ENCODE data around the gene TLK1. TPM values are rescaled to one million over a fixed set of nuclear protein-coding genes. Genes with fewer than 3 reads are reported as not detected.

The TLK1 gene
- total and polyA plus RNA-seq, 4 donors, result 28.5 to 43.3 (median 33.1) TPM

GRCh38 chr2:171042253-171042969, 118.3 kb downstream of the TLK1 start:
- peaks cover 10% of the 10 kb centered on the region for H3K36me3 ChIP-seq (ENCODE audit: control insufficient read depth, insufficient read depth, low read length)
- 80% methylated on average over 1 of the region's 1 CpG for WGBS (ENCODE audit: insufficient coverage)
- no peaks in the 10 kb centered on the region for H3K27me3 ChIP-seq (ENCODE audit: control insufficient read depth, insufficient read depth, low read length)
- H3K9me3 ChIP-seq (ENCODE audit: control insufficient read depth, insufficient read depth, low read length), result no peaks in the 10 kb centered on the region
- no peak overlapping the region for H3K27ac ChIP-seq (ENCODE audit: low read depth, low read length)
- H3K4me3 ChIP-seq (ENCODE audit: low read depth, low read length), result no peak overlapping the region
- H3K4me1 ChIP-seq (ENCODE audit: control insufficient read depth, insufficient read depth, low read length), result no peaks in the 10 kb centered on the region
- no peak for DNase-seq (ENCODE audit: low read depth in 4 of 6, low spot score in 6 of 6)

GRCh38 chr2:171036532-171036931, 124.2 kb downstream of the TLK1 start:
- DNase-seq (ENCODE audit: low read depth in 4 of 6, low spot score in 6 of 6), result no peak
- H3K36me3 ChIP-seq (ENCODE audit: control insufficient read depth, insufficient read depth, low read length), result peaks cover 11% of the 10 kb centered on the region
- H3K4me1 ChIP-seq (ENCODE audit: control insufficient read depth, insufficient read depth, low read length), result no peaks in the 10 kb centered on the region
- no peak overlapping the region for H3K27ac ChIP-seq (ENCODE audit: low read depth, low read length)
- WGBS (ENCODE audit: insufficient coverage), result no CpG with 5 or more reads among the region's 2 CpGs
- no peak overlapping the region for H3K4me3 ChIP-seq (ENCODE audit: low read depth, low read length)
- no peaks in the 10 kb centered on the region for H3K9me3 ChIP-seq (ENCODE audit: control insufficient read depth, insufficient read depth, low read length)
- no peaks in the 10 kb centered on the region for H3K27me3 ChIP-seq (ENCODE audit: control insufficient read depth, insufficient read depth, low read length)

GRCh38 chr2:171034315-171034714, 126.4 kb downstream of the TLK1 start:
- Histone ChIP-seq H3K27me3 (ENCODE audit: control insufficient read depth, insufficient read depth, low read length) (no peaks in the 10 kb centered on the region), H3K4me3 (ENCODE audit: low read depth, low read length) (no peak overlapping the region), H3K4me1 (ENCODE audit: control insufficient read depth, insufficient read depth, low read length) (no peaks in the 10 kb centered on the region), H3K36me3 (ENCODE audit: control insufficient read depth, insufficient read depth, low read length) (peaks cover 11% of the 10 kb centered on the region), H3K9me3 (ENCODE audit: control insufficient read depth, insufficient read depth, low read length) (no peaks in the 10 kb centered on the region), H3K27ac (ENCODE audit: low read depth, low read length) (no peak overlapping the region)
- 50% methylated on average over 2 of the region's 2 CpGs for WGBS (ENCODE audit: insufficient coverage)
- no peak for DNase-seq (ENCODE audit: low read depth in 4 of 6, low spot score in 6 of 6)

DNA sequence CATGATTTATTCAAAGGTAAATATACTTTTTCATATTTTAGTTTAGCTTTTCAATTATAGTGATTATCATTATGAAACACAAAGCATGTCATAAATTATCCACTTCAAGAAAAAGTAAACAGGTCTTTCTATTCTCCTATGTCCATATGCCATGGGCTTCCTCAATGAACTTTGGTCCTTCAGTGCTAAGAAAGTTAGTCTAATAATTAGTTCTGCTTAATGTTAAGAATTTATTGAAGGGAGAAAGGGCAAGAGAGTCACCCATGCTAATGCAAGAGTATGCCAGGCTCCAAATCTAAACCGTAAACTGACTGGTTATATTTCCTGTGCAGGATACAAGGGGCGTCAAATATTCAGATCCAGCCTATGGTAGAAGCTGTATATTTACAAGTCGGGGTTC, 135.5 kb downstream of the TLK1 start:
- Histone ChIP-seq H3K9me3 (ENCODE audit: control insufficient read depth, insufficient read depth, low read length) (no peaks in the 10 kb centered on the region), H3K27ac (ENCODE audit: low read depth, low read length) (no peak overlapping the region), H3K4me1 (ENCODE audit: control insufficient read depth, insufficient read depth, low read length) (no peaks in the 10 kb centered on the region), H3K27me3 (ENCODE audit: control insufficient read depth, insufficient read depth, low read length) (no peaks in the 10 kb centered on the region), H3K36me3 (ENCODE audit: control insufficient read depth, insufficient read depth, low read length) (peaks cover 7% of the 10 kb centered on the region), H3K4me3 (ENCODE audit: low read depth, low read length) (no peak overlapping the region)
- DNase-seq (ENCODE audit: low read depth in 4 of 6, low spot score in 6 of 6), result no peak
- 94% methylated on average over 2 of the region's 3 CpGs for WGBS (ENCODE audit: insufficient coverage)

GRCh38 chr2:171018522-171018921, 142.2 kb downstream of the TLK1 start:
- Histone ChIP-seq H3K27ac (ENCODE audit: low read depth, low read length) (no peak overlapping the region), H3K27me3 (ENCODE audit: control insufficient read depth, insufficient read depth, low read length) (no peaks in the 10 kb centered on the region), H3K4me3 (ENCODE audit: low read depth, low read length) (no peak overlapping the region), H3K36me3 (ENCODE audit: control insufficient read depth, insufficient read depth, low read length) (peaks cover 10% of the 10 kb centered on the region), H3K9me3 (ENCODE audit: control insufficient read depth, insufficient read depth, low read length) (no peaks in the 10 kb centered on the region), H3K4me1 (ENCODE audit: control insufficient read depth, insufficient read depth, low read length) (no peaks in the 10 kb centered on the region)
- no CpG with 5 or more reads among the region's 1 CpG for WGBS (ENCODE audit: insufficient coverage)
- no peak for DNase-seq (ENCODE audit: low read depth in 4 of 6, low spot score in 6 of 6)

- peaks cover 6% of the 10 kb centered on the region for H3K36me3 ChIP-seq (ENCODE audit: control insufficient read depth, insufficient read depth, low read length)
- H3K4me1 ChIP-seq (ENCODE audit: control insufficient read depth, insufficient read depth, low read length), result no peaks in the 10 kb centered on the region
- no peaks in the 10 kb centered on the region for H3K9me3 ChIP-seq (ENCODE audit: control insufficient read depth, insufficient read depth, low read length)
- no peaks in the 10 kb centered on the region for H3K27me3 ChIP-seq (ENCODE audit: control insufficient read depth, insufficient read depth, low read length)
- H3K4me3 ChIP-seq (ENCODE audit: low read depth, low read length), result no peak overlapping the region
- no peak overlapping the region for H3K27ac ChIP-seq (ENCODE audit: low read depth, low read length)
- 67% methylated on average over 3 of the region's 9 CpGs for WGBS (ENCODE audit: insufficient coverage)
- DNase-seq (ENCODE audit: low read depth in 4 of 6, low spot score in 6 of 6), result no peak
These were observed 144.6 kb downstream of the TLK1 start for GRCh38 chr2:171016125-171016524.

- Histone ChIP-seq H3K9me3 (ENCODE audit: control insufficient read depth, insufficient read depth, low read length) (no peaks in the 10 kb centered on the region), H3K4me3 (ENCODE audit: low read depth, low read length) (no peak overlapping the region), H3K27ac (ENCODE audit: low read depth, low read length) (no peak overlapping the region), H3K4me1 (ENCODE audit: control insufficient read depth, insufficient read depth, low read length) (no peaks in the 10 kb centered on the region), H3K27me3 (ENCODE audit: control insufficient read depth, insufficient read depth, low read length) (no peaks in the 10 kb centered on the region), H3K36me3 (ENCODE audit: control insufficient read depth, insufficient read depth, low read length) (peaks cover 8% of the 10 kb centered on the region)
- no CpG with 5 or more reads among the region's 1 CpG for WGBS (ENCODE audit: insufficient coverage)
- DNase-seq (ENCODE audit: low read depth in 4 of 6, low spot score in 6 of 6), result no peak
These were observed 146.8 kb downstream of the TLK1 start for GRCh38 chr2:171013851-171014250.

GRCh38 chr2:171009386-171009785, 151.3 kb downstream of the TLK1 start:
- H3K27me3 ChIP-seq (ENCODE audit: control insufficient read depth, insufficient read depth, low read length), result no peaks in the 10 kb centered on the region
- no peaks in the 10 kb centered on the region for H3K9me3 ChIP-seq (ENCODE audit: control insufficient read depth, insufficient read depth, low read length)
- whole genome bisulfite sequencing (ENCODE audit: insufficient coverage), result 86% methylated on average over 4 of the region's 4 CpGs
- no peaks in the 10 kb centered on the region for H3K4me1 ChIP-seq (ENCODE audit: control insufficient read depth, insufficient read depth, low read length)
- no peak overlapping the region for H3K27ac ChIP-seq (ENCODE audit: low read depth, low read length)
- no peak overlapping the region for H3K4me3 ChIP-seq (ENCODE audit: low read depth, low read length)
- DNase-seq (ENCODE audit: low read depth in 4 of 6, low spot score in 6 of 6), result no peak
- H3K36me3 ChIP-seq (ENCODE audit: control insufficient read depth, insufficient read depth, low read length), result peaks cover 7% of the 10 kb centered on the region

DNA sequence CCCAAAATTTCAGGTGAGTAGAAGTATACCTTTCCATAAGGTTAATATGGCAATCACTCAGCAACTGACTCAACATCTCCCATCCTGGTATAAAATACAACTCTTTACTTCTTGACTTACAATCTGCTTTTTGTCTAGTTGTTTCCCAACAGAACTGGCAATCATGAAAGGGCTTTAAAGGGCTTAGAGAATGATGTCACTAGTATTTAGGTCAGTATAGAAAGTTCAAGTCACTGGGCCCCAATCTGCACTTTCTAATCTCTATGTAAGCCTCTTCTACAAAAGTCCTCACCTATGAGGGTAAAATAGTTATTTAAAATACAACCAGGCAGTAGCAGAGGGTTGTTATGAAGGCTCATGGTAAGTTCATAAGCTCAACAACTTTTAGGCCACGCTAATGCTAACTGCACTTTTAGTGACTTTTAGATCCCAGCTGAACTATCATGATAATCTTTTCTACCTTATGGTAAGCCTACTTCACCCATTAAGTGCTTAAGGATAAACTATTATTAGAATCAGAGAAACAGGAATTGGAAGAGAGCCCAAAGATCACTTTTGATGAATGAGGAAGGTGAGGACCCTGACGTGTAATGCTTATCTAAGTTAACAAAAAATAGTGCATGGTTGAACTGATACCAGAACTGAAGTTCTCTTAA, 152.0 kb downstream of the TLK1 start:
- no CpG with 5 or more reads among the region's 2 CpGs for WGBS (ENCODE audit: insufficient coverage)
- Histone ChIP-seq H3K4me1 (ENCODE audit: control insufficient read depth, insufficient read depth, low read length) (no peaks in the 10 kb centered on the region), H3K4me3 (ENCODE audit: low read depth, low read length) (no peak overlapping the region), H3K9me3 (ENCODE audit: control insufficient read depth, insufficient read depth, low read length) (no peaks in the 10 kb centered on the region), H3K27ac (ENCODE audit: low read depth, low read length) (no peak overlapping the region), H3K27me3 (ENCODE audit: control insufficient read depth, insufficient read depth, low read length) (no peaks in the 10 kb centered on the region), H3K36me3 (ENCODE audit: control insufficient read depth, insufficient read depth, low read length) (peaks cover 11% of the 10 kb centered on the region)
- DNase-seq (ENCODE audit: low read depth in 4 of 6, low spot score in 6 of 6), result no peak

DNA sequence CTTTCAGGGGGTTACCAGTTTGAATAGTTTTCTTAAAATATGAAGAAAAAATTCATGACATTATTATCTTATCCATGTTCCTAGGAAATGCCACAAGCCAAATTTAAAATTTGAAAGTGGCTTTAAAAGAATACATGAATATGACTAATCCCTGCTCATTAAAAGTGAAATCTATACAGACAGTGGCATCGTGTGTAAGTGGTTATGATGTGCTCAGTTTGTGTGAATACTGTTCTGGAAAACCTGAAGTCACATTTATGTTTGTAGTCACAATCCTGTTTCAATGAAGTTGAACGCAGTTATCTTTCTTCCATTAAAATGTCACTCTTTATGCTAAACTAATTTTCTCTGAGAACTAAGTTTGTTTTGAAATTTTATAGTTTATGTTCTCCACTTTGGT, 155.9 kb downstream of the TLK1 start:
- Histone ChIP-seq H3K9me3 (ENCODE audit: control insufficient read depth, insufficient read depth, low read length) (no peaks in the 10 kb centered on the region), H3K27ac (ENCODE audit: low read depth, low read length) (peak overlapping the region; percentile 27), H3K27me3 (ENCODE audit: control insufficient read depth, insufficient read depth, low read length) (no peaks in the 10 kb centered on the region), H3K4me1 (ENCODE audit: control insufficient read depth, insufficient read depth, low read length) (no peaks in the 10 kb centered on the region), H3K4me3 (ENCODE audit: low read depth, low read length) (no peak overlapping the region), H3K36me3 (ENCODE audit: control insufficient read depth, insufficient read depth, low read length) (peaks cover 17% of the 10 kb centered on the region)
- WGBS (ENCODE audit: insufficient coverage), result no CpG with 5 or more reads among the region's 2 CpGs
- DNase-seq (ENCODE audit: low read depth in 4 of 6, low spot score in 6 of 6), result no peak

Measured in spinal cord (tissue), 10 donors.